ENCODE results near the gene KIF1B. TPM values are rescaled to one million over a fixed set of nuclear protein-coding genes. Genes with fewer than 3 reads are reported as not detected.

KIF1B gene
- total and polyA plus RNA-seq, 9 of the 15 experiments (the other 6 are each of a cell fraction or from before 2014, with no cell fraction given) = 2.8 to 19.8 (median 11.9) TPM

DNA sequence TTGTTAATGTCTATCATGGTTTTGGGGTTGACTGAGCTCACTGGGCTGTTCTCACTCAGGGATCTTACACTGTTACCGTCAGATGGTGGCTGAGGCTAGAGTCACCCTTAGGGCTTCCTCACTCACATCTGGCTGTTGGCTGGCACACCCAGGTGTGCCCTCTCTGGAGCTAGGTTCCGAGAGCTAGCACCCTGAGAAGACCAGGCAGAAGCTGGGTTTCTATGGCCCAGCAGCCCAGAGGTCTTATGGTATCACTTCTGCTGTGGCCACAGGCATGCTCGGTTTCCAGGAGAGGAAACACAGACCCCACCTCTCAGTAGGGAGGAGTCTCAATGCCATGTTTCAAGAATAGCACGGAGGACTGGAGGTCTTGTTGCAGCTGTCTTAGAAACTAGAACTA is 20.7 kb upstream of the KIF1B start (continued):
- TF ChIP-seq SREBF2 (CRISPR knock-in tag; IDR thresholded peaks at IDR 0.05) = no peak
- TF ChIP-seq, protein P1, sequence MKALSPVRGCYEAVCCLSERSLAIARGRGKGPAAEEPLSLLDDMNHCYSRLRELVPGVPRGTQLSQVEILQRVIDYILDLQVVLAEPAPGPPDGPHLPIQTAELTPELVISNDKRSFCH (CRISPR knock-in tag; IDR thresholded peaks at IDR 0.05) = no peak
- TF ChIP-seq, protein P1 (tag; IDR thresholded peaks at IDR 0.05) = no peak
- no peak for TF ChIP-seq ZNF696 (CRISPR knock-in tag; conservative IDR thresholded peaks at IDR 0.05)

- intact Hi-C loops (cut with micrococcal nuclease) = no loop called here
- CTCF ChIA-PET (ENCODE audit: low intra/inter-chr PET ratio) = no interaction called here
- no peak for TF ChIP-seq TOE1 (IDR thresholded peaks at IDR 0.05; ENCODE audit: borderline replicate concordance)
- no peak for TF ChIP-seq TOE1 (CRISPR knock-in tag; IDR thresholded peaks at IDR 0.05; ENCODE audit: borderline replicate concordance, low read depth)
- TF ChIP-seq CEBPZ (IDR thresholded peaks at IDR 0.05; ENCODE audit: borderline replicate concordance, low read depth, low read length) = no peak
- Histone ChIP-seq H2AFZ (ENCODE audit: low read depth, low read length) (no peak overlapping the region), H3K9me3 (replicated peaks; ENCODE audit: control insufficient read depth, insufficient read depth, low read depth, low read length) (no peaks in the 10 kb centered on the region), H3K27me3 (ENCODE audit: control insufficient read depth in 2 of 2, insufficient read depth in 2 of 2, low read length in 2 of 2) (peaks cover 14 to 38% of the 10 kb centered on the region in 2 experiments), H3K4me3 (no peak overlapping the region), H3K36me3 (ENCODE audit: control insufficient read depth, insufficient read depth, low read length) (no peaks in the 10 kb centered on the region), H3K4me1 (replicated peaks in 1 of 2; ENCODE audit: control insufficient read depth in 2 of 2, insufficient read depth in 2 of 2, low read length in 2 of 2) (no peaks in the 10 kb centered on the region), H3K4me2 (ENCODE audit: insufficient read depth, low read length) (no peak overlapping the region), H4K20me1 (replicated peaks; ENCODE audit: control insufficient read depth, insufficient read depth, low read length) (no peaks in the 10 kb centered on the region), H3K27ac (ENCODE audit: extremely low read depth, low read depth, low read length) (no peak overlapping the region), H3K9ac (ENCODE audit: insufficient read depth in 1 of 2, low read depth in 2 of 2, low read length in 2 of 2) (no peak overlapping the region), H3K79me2 (ENCODE audit: control insufficient read depth, insufficient read depth, low read length) (no peaks in the 10 kb centered on the region), H3K9me1 (ENCODE audit: control insufficient read depth, insufficient read depth, low read length) (no peaks in the 10 kb centered on the region)
- DNase-seq (ENCODE audit: extremely low read depth in 1 of 4, low spot score in 3 of 4) = no peak
- BruUV-seq (replicated peaks) = no TSS peak
- 29% methylated on average over 5 of the region's 5 CpGs for WGBS (ENCODE audit: insufficient coverage, low coverage, missing lambda C conversion rate)
- no peak for FAIRE-seq
- in situ Hi-C loops (cut with MboI) = no loop called here
- ATAC-seq = no peak
- POLR2A ChIA-PET = interaction anchor here (0.7 kb wide), 1 partner anchor 8 kb away, joined by 3 read pairs; no protein-coding TSS in a partner anchor
Observed at GRCh38 chr1:10192263-10192662, 18.1 kb upstream of the KIF1B start.
